DMS 273 (cell line): ENCODE measurements around the gene PRM2.
"Not testable (repeated sequence)": the region's sequence is repeated elsewhere in the genome, so short reads cannot be mapped to it uniquely, and the experiment has no call there.

Source experiments
- DNase-seq: peaks from one replicate; lab custom pipeline; 2025; ENCODE audit not compliant: unreplicated experiment; lab: John Stamatoyannopoulos, UW

The PRM2 gene

GRCh38 chr16:11290102-11290893, 14.0 kb upstream of the PRM2 start:
- no peak for DNase-seq

- DNase-seq = not testable (repeated sequence)
These were observed 13.4 kb upstream of the PRM2 start for GRCh38 chr16:11289696-11290095.

GRCh38 chr16:11289202-11289601, 12.9 kb upstream of the PRM2 start:
- no peak for DNase-seq

- no peak for DNase-seq
These were observed 9.6 kb upstream of the PRM2 start for GRCh38 chr16:11285842-11286241.

GRCh38 chr16:11283820-11284248, 7.6 kb upstream of the PRM2 start:
- DNase-seq = no peak

GRCh38 chr16:11280616-11281522, 4.6 kb upstream of the PRM2 start, which contains the start of gene PRM1:
Gene PRM1, minus strand, starts transcription at chr16:11281330. Its CDS starts 92 bp downstream, at chr16:11281238.
- DNase-seq = no peak

- DNase-seq = no peak
These were observed 2.7 kb upstream of the PRM2 start for GRCh38 chr16:11278681-11279628.

GRCh38 chr16:11277607-11278337, 1.5 kb upstream of the PRM2 start:
- no peak for DNase-seq

GRCh38 chr16:11276896-11277593, 765 bp upstream of the PRM2 start:
- DNase-seq = no peak

GRCh38 chr16:11274964-11275363, 1.3 kb downstream of the PRM2 start:
- DNase-seq = no peak

- no peak for DNase-seq
These were observed 2.5 kb downstream of the PRM2 start for GRCh38 chr16:11273721-11274324.

GRCh38 chr16:11272921-11273720, 3.2 kb downstream of the PRM2 start, which contains the start of gene PRM3:
Gene PRM3, minus strand, starts transcription at chr16:11273629. Its CDS starts 34 bp downstream, at chr16:11273595.
- DNase-seq = no peak

- no peak for DNase-seq
These were observed 3.8 kb downstream of the PRM2 start for GRCh38 chr16:11272484-11272883.

GRCh38 chr16:11271610-11272009, 4.7 kb downstream of the PRM2 start:
- no peak for DNase-seq

- no peak for DNase-seq
These were observed 5.6 kb downstream of the PRM2 start for GRCh38 chr16:11270602-11271162.

- no peak for DNase-seq
These were observed 7.3 kb downstream of the PRM2 start, which contains the start of gene TNP2 for GRCh38 chr16:11268921-11269375. Gene TNP2, minus strand, starts transcription at chr16:11269325. Its CDS starts 63 bp downstream, at chr16:11269262.

GRCh38 chr16:11265124-11265523, 11.2 kb downstream of the PRM2 start:
- DNase-seq = no peak
